GM12878 (cell line): ENCODE measurements around the gene ETS1. TPM values are rescaled to one million over a fixed set of nuclear protein-coding genes. Genes with fewer than 3 reads are reported as not detected.

Experiments
- ATAC-seq: fragments of 200-7000 bp; cut with Tn5 transposase; 3 replicates; pipeline ENCODE4 v1.9.1; 2020; ENCODE audit warnings: mild to moderate bottlenecking, moderate library complexity
- BruUV-seq: library from RNA; stranded (reverse); fragments of 400-500 nt; replicated peaks from 2 replicates; lab custom pipeline; 2021; lab: Mats Ljungman, UMichigan
- CTCF ChIA-PET: fragments of 300-600 bp; sonication (Branson Sonifier 250); formaldehyde crosslinking; extraction: SDS; loops from one replicate; lab custom pipeline; 2021; ENCODE audit warnings: inconsistent platforms; lab: Yijun Ruan, JAX
- POLR2A ChIA-PET: fragments of 350-600 bp; formaldehyde crosslinking; extraction: SDS; loops from one replicate; lab custom pipeline; 2021; ENCODE audit warnings: inconsistent platforms; lab: Charles Lee
- RAD21 ChIA-PET: fragments of 300-600 bp; sonication (Branson Sonifier 250); formaldehyde crosslinking; loops from one replicate; lab custom pipeline; 2023; ENCODE audit warnings: antibody characterized with exemption; ENCODE audit not compliant: unreplicated experiment; lab: Charles Lee
- SMC1A ChIA-PET: fragments of 300-600 bp; sonication (Branson Sonifier 250); formaldehyde crosslinking; loops from one replicate; lab custom pipeline; 2023; ENCODE audit not compliant: unreplicated experiment, uncharacterized antibody; lab: Charles Lee
- DNase-seq: peaks from one replicate; pipeline ENCODE4 v3.0.0-alpha.2; 2011; ENCODE audit warnings: low read depth, low spot score
- FAIRE-seq: peaks from 3 replicates; lab custom pipeline; 2011; peaks lifted over from hg19 to GRCh38; lab: Jason Lieb, UNC
- H2AFZ ChIP-seq: 2 replicates; pipeline ENCODE4 v1.6.0; 2011; ENCODE audit warnings: low read depth, low read length, control low read depth; ENCODE audit not compliant: control insufficient read depth
- H3K27ac ChIP-seq: 2 replicates; pipeline ENCODE4 v1.5.1; 2011; ENCODE audit warnings: control low read depth; ENCODE audit not compliant: control insufficient read depth, insufficient read depth
- H3K27me3 ChIP-seq, 2 experiments: replicated peaks in 1 of 2; 2 replicates each; pipeline versions ENCODE4 v1.6.0 to v1.6.1; 2011; ENCODE audit warnings: low read length in 1 of 2; ENCODE audit not compliant: control insufficient read depth in 2 of 2, insufficient read depth in 2 of 2
- H3K36me3 ChIP-seq, 2 experiments: 2 replicates each; pipeline ENCODE4 v1.5.1; 2011; ENCODE audit warnings: low read length in 1 of 2; ENCODE audit not compliant: control insufficient read depth in 2 of 2, insufficient read depth in 2 of 2
- H3K4me1 ChIP-seq: 2 replicates; pipeline ENCODE4 v1.6.1; 2011; ENCODE audit warnings: mild to moderate bottlenecking, low read length, moderate library complexity, mixed read lengths; ENCODE audit not compliant: control insufficient read depth, insufficient read depth
- H3K4me2 ChIP-seq: 2 replicates; pipeline ENCODE4 v1.6.0; 2011; ENCODE audit warnings: control low read depth; ENCODE audit not compliant: control insufficient read depth, insufficient read depth
- H3K4me3 ChIP-seq: fragments of 200-600 bp; sonication (generic); 2 replicates; pipeline ENCODE4 v1.5.1; 2016
- H3K79me2 ChIP-seq: 2 replicates; pipeline ENCODE4 v1.6.0; 2011; ENCODE audit warnings: low read length; ENCODE audit not compliant: control insufficient read depth, insufficient read depth
- H3K9ac ChIP-seq: 2 replicates; pipeline ENCODE4 v1.8.0; 2011; ENCODE audit warnings: low read length, control low read depth, mixed read lengths; ENCODE audit not compliant: control insufficient read depth, insufficient read depth
- H3K9me3 ChIP-seq: replicated peaks from 3 replicates; pipeline ENCODE4 v1.5.1; 2011; ENCODE audit warnings: mild to moderate bottlenecking, low read length; ENCODE audit not compliant: control insufficient read depth, insufficient read depth
- H4K20me1 ChIP-seq: 2 replicates; pipeline ENCODE4 v1.6.0; 2011; ENCODE audit not compliant: control insufficient read depth, insufficient read depth
- E2F4 ChIP-seq: IDR thresholded peaks from 2 replicates; pipeline ENCODE4 v1.6.1; 2012; ENCODE audit warnings: low read depth, low read length, improper control_type of control experiment
- HDGF ChIP-seq: fragments of 450-650 bp; IDR thresholded peaks from 2 replicates; pipeline ENCODE4 v1.6.1; 2016; ENCODE audit warnings: antibody characterized with exemption
- HSF1 ChIP-seq: fragments of 150-350 bp; IDR thresholded peaks from 2 replicates; pipeline ENCODE4 v1.6.1; 2014; ENCODE audit warnings: mild to moderate bottlenecking, low read depth, low read length
- IRF4 ChIP-seq: IDR thresholded peaks from 2 replicates; pipeline ENCODE4 v1.6.1; 2011; ENCODE audit warnings: low read depth, low read length
- IRF5 ChIP-seq: fragments of 450-650 bp; IDR thresholded peaks from 2 replicates; pipeline ENCODE4 v1.6.1; 2017; ENCODE audit warnings: borderline replicate concordance
- PRDM15 ChIP-seq: fragments of 450-650 bp; formaldehyde crosslinking; IDR thresholded peaks from 2 replicates; pipeline ENCODE4 v1.4.0; 2020; ENCODE audit warnings: mild to moderate bottlenecking, moderate library complexity
- RBBP5 ChIP-seq: fragments of 200-600 bp; sonication (generic); conservative IDR thresholded peaks from 2 replicates; pipeline ENCODE4 v1.6.1; 2016
- RUNX3 ChIP-seq: IDR thresholded peaks from 2 replicates; pipeline ENCODE4 v1.6.1; 2012; ENCODE audit warnings: low read length, inconsistent platforms
- WGBS: methylation state at CpG from one replicate; pipeline ENCODE4 v1.1.6; 2016; ENCODE audit warnings: low lambda C conversion rate; ENCODE audit not compliant: insufficient replicate concordance, insufficient coverage; ENCODE audit errors: missing lambda C conversion rate; 5-methylcytosine and 5-hydroxymethylcytosine counted together
- in situ Hi-C: fragments of 300-500 bp; cut with MboI; formaldehyde crosslinking; loops from 9 replicates; pipeline ENCODE4 v1.14.3; 2018; ENCODE audit warnings: mixed read lengths
- intact Hi-C: fragments of 100-400 bp; cut with micrococcal nuclease; formaldehyde crosslinking; loops from one replicate; pipeline ENCODE4 v1.14.2; 2022; ENCODE audit not compliant: unreplicated experiment
- polyA plus RNA-seq, 11 experiments: library from polyadenylated mRNA; depleted of rRNA in 4 of 11; unstranded in 6 of 11; stranded (reverse) in 5 of 11; fragments of >200 nt; fragmentation: Nextera tagmentation in 4 of 11; fragmentation: Illumina TruSeq in 1 of 11; extraction: Ambion mirVana in 4 of 11; extraction: Trizol in 1 of 11; gene quantifications; 1 replicate in 1 of 11; 2 replicates in 10 of 11; pipeline versions ENCODE4 v1.2.1 to v1.2.3, GENCODE V29; 2011 to 2016; ENCODE audit warnings: inconsistent platforms in 2 of 11, missing spikeins in 2 of 11, low read depth in 1 of 11
- total RNA-seq, 4 experiments: library from RNA; depleted of rRNA in 3 of 4; stranded (reverse); fragments of >200 nt in 3 of 4; fragmentation: Illumina TruSeq in 1 of 4; extraction: Trizol in 1 of 4; gene quantifications; 2 replicates each; pipeline versions ENCODE4 v1.2.1 to v1.2.3, GENCODE V29; 2013 to 2021
- TF ChIP-seq, protein P1 (sequence below): fragments of 450-650 bp; IDR thresholded peaks from 2 replicates; pipeline ENCODE4 v1.6.1; 2017; ENCODE audit warnings: mild to moderate bottlenecking, low read depth, inconsistent platforms; ENCODE audit not compliant: poor library complexity, severe bottlenecking

ETS1 gene
- total and polyA plus RNA-seq, 10 of the 15 experiments (the other 5 are each of a cell fraction or from before 2014, with no cell fraction given): 12.5 to 112 (median 55.5) TPM

DNA sequence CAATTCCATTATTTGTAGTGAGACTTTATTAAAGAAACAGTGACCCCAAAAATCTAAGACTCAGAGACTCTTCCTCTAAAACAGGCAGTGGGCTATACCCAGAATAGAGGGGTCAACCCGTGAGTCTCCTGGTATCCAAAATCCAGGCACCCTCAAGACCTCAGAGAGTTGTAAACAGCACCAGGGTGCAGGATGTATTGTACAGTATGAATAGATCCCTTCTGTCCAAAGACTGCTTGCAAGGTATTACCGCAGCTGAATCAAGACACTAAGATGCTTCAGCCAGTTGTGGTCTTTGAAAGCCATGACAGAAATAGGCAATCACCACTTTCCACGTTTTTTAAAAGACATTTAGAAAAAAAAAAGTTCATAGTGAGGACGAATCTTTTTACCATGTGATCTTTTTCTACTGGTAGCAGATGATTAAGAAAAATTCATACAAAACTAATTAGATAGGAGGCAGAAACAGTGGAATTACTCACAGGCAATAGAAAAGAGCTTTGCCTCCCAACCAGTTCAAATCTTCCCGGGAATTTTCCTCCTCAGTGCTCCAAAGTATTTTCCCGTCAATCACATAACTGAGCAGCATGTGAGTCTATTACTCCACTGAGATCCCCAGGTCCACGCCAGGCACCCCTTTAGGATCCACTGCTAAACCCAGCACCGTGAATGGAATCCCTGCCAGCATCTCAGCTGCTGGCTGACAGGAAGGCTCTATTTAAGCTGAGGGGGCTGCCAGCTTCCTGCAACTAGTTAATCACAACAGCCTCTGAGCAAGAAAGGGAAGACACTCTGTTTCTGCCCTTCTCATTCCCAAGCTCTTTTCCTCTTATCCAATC is 113.1 kb downstream of the ETS1 start:
- CTCF ChIA-PET: interaction anchor here (0.7 to 2.1 kb wide), 14 partner anchors 8 to 357 kb away, joined by 3 to 13 read pairs (median 4); no protein-coding TSS in a partner anchor
- in situ Hi-C loops (loop anchor here (5.0 to 25.0 kb wide), 2 partner anchors 78 to 187 kb away; no protein-coding TSS in a partner anchor), intact Hi-C loops (loop anchor here (5.0 to 10.0 kb wide), 3 partner anchors 157 to 299 kb away; no protein-coding TSS in a partner anchor)
- H3K9ac ChIP-seq: peak overlapping the region; percentile 32; the same call in 1 of the 2 replicates
- DNase-seq (no peak), FAIRE-seq (no peak), ATAC-seq (no peak)
- 41% methylated on average over 8 of the region's 8 CpGs for WGBS
- H3K27ac ChIP-seq: peak overlapping the region; percentile 91
- H2AFZ ChIP-seq: no peak overlapping the region
- POLR2A ChIA-PET: interaction anchor here (3.4 to 4.4 kb wide), 3 partner anchors 10 to 79 kb away, joined by 15 to 37 read pairs (median 32); no protein-coding TSS in a partner anchor
- H4K20me1 ChIP-seq: no peaks in the 10 kb centered on the region
- RAD21 ChIA-PET: interaction anchor here (1.2 to 11.1 kb wide), 9 partner anchors 9 to 184 kb away, joined by 3 to 144 read pairs (median 30); no protein-coding TSS in a partner anchor
- H3K79me2 ChIP-seq: peaks cover 57% of the 10 kb centered on the region
- peaks cover 4 to 31% of the 10 kb centered on the region in 2 experiments for H3K36me3 ChIP-seq
- peak overlapping the region; percentile 95; the same call in 1 of the 2 replicates for H3K4me2 ChIP-seq
- H3K9me3 ChIP-seq: peaks cover 4% of the 10 kb centered on the region; the same call in 2 of the 3 replicates
- BruUV-seq: no TSS peak
- peaks cover 82% of the 10 kb centered on the region for H3K4me1 ChIP-seq
- SMC1A ChIA-PET: interaction anchor here (0.6 to 10.6 kb wide), 20 partner anchors 9 to 187 kb away, joined by 3 to 154 read pairs (median 5); no protein-coding TSS in a partner anchor
- H3K27me3 ChIP-seq: no peaks in the 10 kb centered on the region
- no peak overlapping the region for H3K4me3 ChIP-seq
- TF ChIP-seq IRF5 (no peak), RUNX3 (no peak), E2F4 (no peak), IRF4 (no peak), HSF1 (no peak), RBBP5 (no peak), HDGF (no peak), PRDM15 (CRISPR knock-in tag) (no peak)
- TF ChIP-seq, protein P1, sequence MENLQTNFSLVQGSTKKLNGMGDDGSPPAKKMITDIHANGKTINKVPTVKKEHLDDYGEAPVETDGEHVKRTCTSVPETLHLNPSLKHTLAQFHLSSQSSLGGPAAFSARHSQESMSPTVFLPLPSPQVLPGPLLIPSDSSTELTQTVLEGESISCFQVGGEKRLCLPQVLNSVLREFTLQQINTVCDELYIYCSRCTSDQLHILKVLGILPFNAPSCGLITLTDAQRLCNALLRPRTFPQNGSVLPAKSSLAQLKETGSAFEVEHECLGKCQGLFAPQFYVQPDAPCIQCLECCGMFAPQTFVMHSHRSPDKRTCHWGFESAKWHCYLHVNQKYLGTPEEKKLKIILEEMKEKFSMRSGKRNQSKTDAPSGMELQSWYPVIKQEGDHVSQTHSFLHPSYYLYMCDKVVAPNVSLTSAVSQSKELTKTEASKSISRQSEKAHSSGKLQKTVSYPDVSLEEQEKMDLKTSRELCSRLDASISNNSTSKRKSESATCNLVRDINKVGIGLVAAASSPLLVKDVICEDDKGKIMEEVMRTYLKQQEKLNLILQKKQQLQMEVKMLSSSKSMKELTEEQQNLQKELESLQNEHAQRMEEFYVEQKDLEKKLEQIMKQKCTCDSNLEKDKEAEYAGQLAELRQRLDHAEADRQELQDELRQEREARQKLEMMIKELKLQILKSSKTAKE: no peak
